Measurements from ENCODE around the gene A4GALT.

A4GALT gene

GRCh38 chr22:42720263-42721044, at the start of gene A4GALT:
A4GALT (minus strand) TSS chr22:42720870; CDS start chr22:42693951, 26,919 bp downstream.
- DNase-seq (ENCODE audit: low read depth): peak; percentile 60
- Histone ChIP-seq H3K36me3 (ENCODE audit: control insufficient read depth, insufficient read depth, low read length, severe bottlenecking) (no peaks in the 10 kb centered on the region), H3K4me1 (ENCODE audit: control insufficient read depth, insufficient read depth, low read length) (peaks cover 32% of the 10 kb centered on the region), H3K4me3 (ENCODE audit: low read length) (peak within 1 kb of the TSS; percentile 90), H3K9me3 (ENCODE audit: control insufficient read depth, low read length) (no peaks in the 10 kb centered on the region), H3K27me3 (replicated peaks; ENCODE audit: control insufficient read depth, insufficient read depth, low read length) (no peaks in the 10 kb centered on the region), H3K9ac (ENCODE audit: low read length) (peak within 1 kb of the TSS; percentile 91)

- Histone ChIP-seq H3K36me3 (ENCODE audit: control insufficient read depth, insufficient read depth, low read length, severe bottlenecking) (no peaks in the 10 kb centered on the region), H3K9ac (ENCODE audit: low read length) (peak overlapping the region; percentile 32), H3K4me1 (ENCODE audit: control insufficient read depth, insufficient read depth, low read length) (peaks cover 11% of the 10 kb centered on the region), H3K4me3 (ENCODE audit: low read length) (peak overlapping the region; percentile 54), H3K9me3 (ENCODE audit: control insufficient read depth, low read length) (no peaks in the 10 kb centered on the region), H3K27me3 (replicated peaks; ENCODE audit: control insufficient read depth, insufficient read depth, low read length) (no peaks in the 10 kb centered on the region)
- no peak for DNase-seq (ENCODE audit: low read depth)
These were observed 49.7 kb upstream of the A4GALT start for GRCh38 chr22:42770448-42770726.

GRCh38 chr22:42769574-42770447, 49.1 kb upstream of the A4GALT start:
- peak overlapping the region; percentile 32 for H3K9ac ChIP-seq (ENCODE audit: low read length)
- no peak for DNase-seq (ENCODE audit: low read depth)
- H3K4me3 ChIP-seq (ENCODE audit: low read length): peak overlapping the region; percentile 54
- peaks cover 11% of the 10 kb centered on the region for H3K4me1 ChIP-seq (ENCODE audit: control insufficient read depth, insufficient read depth, low read length)
- H3K9me3 ChIP-seq (ENCODE audit: control insufficient read depth, low read length): no peaks in the 10 kb centered on the region
- H3K36me3 ChIP-seq (ENCODE audit: control insufficient read depth, insufficient read depth, low read length, severe bottlenecking): no peaks in the 10 kb centered on the region
- H3K27me3 ChIP-seq (replicated peaks; ENCODE audit: control insufficient read depth, insufficient read depth, low read length): no peaks in the 10 kb centered on the region

GRCh38 chr22:42769238-42769573, 48.5 kb upstream of the A4GALT start:
- H3K36me3 ChIP-seq (ENCODE audit: control insufficient read depth, insufficient read depth, low read length, severe bottlenecking): no peaks in the 10 kb centered on the region
- H3K9ac ChIP-seq (ENCODE audit: low read length): no peak overlapping the region
- peaks cover 11% of the 10 kb centered on the region for H3K4me1 ChIP-seq (ENCODE audit: control insufficient read depth, insufficient read depth, low read length)
- no peaks in the 10 kb centered on the region for H3K9me3 ChIP-seq (ENCODE audit: control insufficient read depth, low read length)
- no peak for DNase-seq (ENCODE audit: low read depth)
- no peaks in the 10 kb centered on the region for H3K27me3 ChIP-seq (replicated peaks; ENCODE audit: control insufficient read depth, insufficient read depth, low read length)
- no peak overlapping the region for H3K4me3 ChIP-seq (ENCODE audit: low read length)

- no peak for DNase-seq (ENCODE audit: low read depth)
- Histone ChIP-seq H3K4me1 (ENCODE audit: control insufficient read depth, insufficient read depth, low read length) (peaks cover 11% of the 10 kb centered on the region), H3K36me3 (ENCODE audit: control insufficient read depth, insufficient read depth, low read length, severe bottlenecking) (no peaks in the 10 kb centered on the region), H3K9me3 (ENCODE audit: control insufficient read depth, low read length) (no peaks in the 10 kb centered on the region), H3K4me3 (ENCODE audit: low read length) (no peak overlapping the region), H3K9ac (ENCODE audit: low read length) (no peak overlapping the region), H3K27me3 (replicated peaks; ENCODE audit: control insufficient read depth, insufficient read depth, low read length) (no peaks in the 10 kb centered on the region)
These were observed 47.8 kb upstream of the A4GALT start for GRCh38 chr22:42768385-42769035.

GRCh38 chr22:42766860-42767259, 46.2 kb upstream of the A4GALT start:
- Histone ChIP-seq H3K9ac (ENCODE audit: low read length) (no peak overlapping the region), H3K27me3 (replicated peaks; ENCODE audit: control insufficient read depth, insufficient read depth, low read length) (no peaks in the 10 kb centered on the region), H3K36me3 (ENCODE audit: control insufficient read depth, insufficient read depth, low read length, severe bottlenecking) (no peaks in the 10 kb centered on the region), H3K9me3 (ENCODE audit: control insufficient read depth, low read length) (no peaks in the 10 kb centered on the region), H3K4me3 (ENCODE audit: low read length) (no peak overlapping the region), H3K4me1 (ENCODE audit: control insufficient read depth, insufficient read depth, low read length) (peaks cover 11% of the 10 kb centered on the region)
- DNase-seq (ENCODE audit: low read depth): no peak

- no peaks in the 10 kb centered on the region for H3K9me3 ChIP-seq (ENCODE audit: control insufficient read depth, low read length)
- H3K4me1 ChIP-seq (ENCODE audit: control insufficient read depth, insufficient read depth, low read length): peaks cover 6% of the 10 kb centered on the region
- no peaks in the 10 kb centered on the region for H3K36me3 ChIP-seq (ENCODE audit: control insufficient read depth, insufficient read depth, low read length, severe bottlenecking)
- H3K9ac ChIP-seq (ENCODE audit: low read length): no peak overlapping the region
- no peaks in the 10 kb centered on the region for H3K27me3 ChIP-seq (replicated peaks; ENCODE audit: control insufficient read depth, insufficient read depth, low read length)
- H3K4me3 ChIP-seq (ENCODE audit: low read length): no peak overlapping the region
- DNase-seq (ENCODE audit: low read depth): no peak
These were observed 44.3 kb upstream of the A4GALT start for GRCh38 chr22:42764895-42765363.

GRCh38 chr22:42763965-42764480, 43.4 kb upstream of the A4GALT start:
- Histone ChIP-seq H3K4me3 (ENCODE audit: low read length) (no peak overlapping the region), H3K9ac (ENCODE audit: low read length) (no peak overlapping the region), H3K36me3 (ENCODE audit: control insufficient read depth, insufficient read depth, low read length, severe bottlenecking) (no peaks in the 10 kb centered on the region), H3K4me1 (ENCODE audit: control insufficient read depth, insufficient read depth, low read length) (no peaks in the 10 kb centered on the region), H3K27me3 (replicated peaks; ENCODE audit: control insufficient read depth, insufficient read depth, low read length) (no peaks in the 10 kb centered on the region), H3K9me3 (ENCODE audit: control insufficient read depth, low read length) (no peaks in the 10 kb centered on the region)
- no peak for DNase-seq (ENCODE audit: low read depth)

GRCh38 chr22:42760806-42761565, 40.3 kb upstream of the A4GALT start:
- H3K9me3 ChIP-seq (ENCODE audit: control insufficient read depth, low read length): no peaks in the 10 kb centered on the region
- no peaks in the 10 kb centered on the region for H3K36me3 ChIP-seq (ENCODE audit: control insufficient read depth, insufficient read depth, low read length, severe bottlenecking)
- H3K4me3 ChIP-seq (ENCODE audit: low read length): no peak overlapping the region
- no peaks in the 10 kb centered on the region for H3K27me3 ChIP-seq (replicated peaks; ENCODE audit: control insufficient read depth, insufficient read depth, low read length)
- DNase-seq (ENCODE audit: low read depth): no peak
- H3K9ac ChIP-seq (ENCODE audit: low read length): no peak overlapping the region
- peaks cover 5% of the 10 kb centered on the region for H3K4me1 ChIP-seq (ENCODE audit: control insufficient read depth, insufficient read depth, low read length)

- no peak overlapping the region for H3K4me3 ChIP-seq (ENCODE audit: low read length)
- H3K4me1 ChIP-seq (ENCODE audit: control insufficient read depth, insufficient read depth, low read length): peaks cover 16% of the 10 kb centered on the region
- H3K36me3 ChIP-seq (ENCODE audit: control insufficient read depth, insufficient read depth, low read length, severe bottlenecking): no peaks in the 10 kb centered on the region
- no peaks in the 10 kb centered on the region for H3K27me3 ChIP-seq (replicated peaks; ENCODE audit: control insufficient read depth, insufficient read depth, low read length)
- no peak overlapping the region for H3K9ac ChIP-seq (ENCODE audit: low read length)
- H3K9me3 ChIP-seq (ENCODE audit: control insufficient read depth, low read length): no peaks in the 10 kb centered on the region
- DNase-seq (ENCODE audit: low read depth): peak; percentile 22
These were observed 38.4 kb upstream of the A4GALT start for GRCh38 chr22:42758931-42759629.
